Upper lobe of right lung (tissue), 1 donor: ENCODE measurements around the gene NOL9. TPM values are rescaled to one million over a fixed set of nuclear protein-coding genes. Genes with fewer than 3 reads are reported as not detected.
A peak's percentile ranks its signal among the peaks of the same experiment; 100 is the strongest.

ENCODE experiments used
- ATAC-seq: fragments of 200-7000 bp; cut with Tn5 transposase; one replicate; pipeline ENCODE4 v1.9.1; 2020; ENCODE audit warnings: mild to moderate bottlenecking, moderate library complexity
- DNase-seq: peaks from one replicate; pipeline ENCODE4 v3.0.0-alpha.2; 2020
- H3K27ac ChIP-seq: fragments of 200-600 bp; one replicate; pipeline ENCODE4 v1.8.0; 2022
- H3K27me3 ChIP-seq: fragments of 200-600 bp; one replicate; pipeline ENCODE4 v1.8.0; 2022; ENCODE audit warnings: mild to moderate bottlenecking
- H3K36me3 ChIP-seq: fragments of 200-600 bp; one replicate; pipeline ENCODE4 v1.8.0; 2022
- H3K4me1 ChIP-seq: fragments of 200-600 bp; one replicate; pipeline ENCODE4 v1.8.0; 2022
- H3K4me3 ChIP-seq: fragments of 200-600 bp; one replicate; pipeline ENCODE4 v1.8.0; 2022; ENCODE audit warnings: mild to moderate bottlenecking
- H3K9me3 ChIP-seq: fragments of 200-600 bp; one replicate; pipeline ENCODE4 v1.8.0; 2022
- CTCF ChIP-seq: fragments of 200-600 bp; IDR thresholded peaks from one replicate; pipeline ENCODE4 v1.8.0; 2022; ENCODE audit warnings: antibody characterized with exemption
- intact Hi-C: fragments of 100-400 bp; cut with DNase I; formaldehyde crosslinking; loops from one replicate; pipeline ENCODE4 v1.11.0; 2022
- total RNA-seq: library from RNA; stranded (reverse); fragmentation: NEBNext Ultra II Directional; extraction: Animal tissue kit (Norgen Biotek cat#: 25700); gene quantifications from one replicate; pipeline ENCODE4 v1.2.1, GENCODE V29; 2021
- donor health status: DM: no; HTN: yes; CAD: no; lungs with severe emphysema.

Gene NOL9
- total RNA-seq, 1 donor from 2014 or later: 23.6 TPM

- DNase-seq (no peak), ATAC-seq (no peak)
- Histone ChIP-seq H3K27ac (no peak overlapping the region), H3K4me3 (peak overlapping the region; percentile 66), H3K9me3 (no peaks in the 10 kb centered on the region), H3K27me3 (no peaks in the 10 kb centered on the region), H3K36me3 (no peaks in the 10 kb centered on the region), H3K4me1 (peaks cover 33% of the 10 kb centered on the region)
- intact Hi-C loops: no loop called here
- no peak for TF ChIP-seq CTCF
Measured at GRCh38 chr1:6497867-6498575, 56.3 kb downstream of the NOL9 start.

- Histone ChIP-seq H3K4me1 (peaks cover 26% of the 10 kb centered on the region), H3K4me3 (peak overlapping the region; percentile 66), H3K36me3 (no peaks in the 10 kb centered on the region), H3K27ac (no peak overlapping the region), H3K27me3 (no peaks in the 10 kb centered on the region), H3K9me3 (no peaks in the 10 kb centered on the region)
- DNase-seq: no peak
- peak; percentile 61 for ATAC-seq
- no peak for TF ChIP-seq CTCF
- intact Hi-C loops: no loop called here
Measured at GRCh38 chr1:6497215-6497866, 57.0 kb downstream of the NOL9 start.

- Histone ChIP-seq H3K4me1 (peaks cover 21% of the 10 kb centered on the region), H3K27me3 (no peaks in the 10 kb centered on the region), H3K36me3 (no peaks in the 10 kb centered on the region), H3K4me3 (peak overlapping the region; percentile 46), H3K27ac (no peak overlapping the region), H3K9me3 (no peaks in the 10 kb centered on the region)
- DNase-seq (no peak), ATAC-seq (no peak)
- intact Hi-C loops: no loop called here
- TF ChIP-seq CTCF: no peak
Measured at GRCh38 chr1:6496890-6497214, 57.5 kb downstream of the NOL9 start.

- no peak for TF ChIP-seq CTCF
- H3K4me1 ChIP-seq: peaks cover 19% of the 10 kb centered on the region
- no peaks in the 10 kb centered on the region for H3K27me3 ChIP-seq
- ATAC-seq (no peak), DNase-seq (no peak)
- H3K9me3 ChIP-seq: no peaks in the 10 kb centered on the region
- H3K27ac ChIP-seq: no peak overlapping the region
- H3K4me3 ChIP-seq: peak overlapping the region; percentile 46
- intact Hi-C loops: no loop called here
- no peaks in the 10 kb centered on the region for H3K36me3 ChIP-seq
Measured at GRCh38 chr1:6496365-6496721, 58.0 kb downstream of the NOL9 start.

GRCh38 chr1:6495540-6496364 lies 58.6 kb downstream of the NOL9 start:
- no peaks in the 10 kb centered on the region for H3K36me3 ChIP-seq
- TF ChIP-seq CTCF: no peak

More at GRCh38 chr1:6495540-6496364, 58.6 kb downstream of the NOL9 start:
- DNase-seq (no peak), ATAC-seq (no peak)
- Histone ChIP-seq H3K27me3 (no peaks in the 10 kb centered on the region), H3K4me1 (peaks cover 25% of the 10 kb centered on the region), H3K9me3 (no peaks in the 10 kb centered on the region), H3K4me3 (no peak overlapping the region), H3K27ac (no peak overlapping the region)
- intact Hi-C loops: no loop called here
